GM18505 (cell line): ENCODE measurements around the gene RASA3.
A peak's percentile ranks its signal among the peaks of the same experiment; 100 is the strongest.
"Not testable (repeated sequence)": the region's sequence is repeated elsewhere in the genome, so short reads cannot be mapped to it uniquely, and the experiment has no call there.

Experiments
- ATAC-seq: cut with Tn5 transposase; IDR thresholded peaks from one replicate; pipeline ENCODE4 v1.9.1; 2021; ENCODE audit not compliant: unreplicated experiment
- POLR2A ChIP-seq: IDR thresholded peaks from 4 replicates; pipeline ENCODE4 v1.6.1; 2011; ENCODE audit warnings: borderline replicate concordance; ENCODE audit not compliant: insufficient read depth, insufficient read length; ENCODE audit errors: extremely low read depth

Gene RASA3

GRCh38 chr13:114132419-114133121, at the start of gene RASA3:
RASA3 (minus strand) TSS chr13:114132623; CDS start chr13:114132489, 134 bp downstream.
- TF ChIP-seq POLR2A = peak; percentile 72
- ATAC-seq = peak; percentile 49

- no peak for TF ChIP-seq POLR2A
These were observed 46.8 kb upstream of the RASA3 start, which contains the start of gene CFAP97D2 for GRCh38 chr13:114179087-114179658. CFAP97D2 (plus strand) TSS chr13:114179257; CDS start chr13:114179331, 74 bp downstream.

GRCh38 chr13:114177245-114178010, 45.0 kb upstream of the RASA3 start:
- no peak for TF ChIP-seq POLR2A
- ATAC-seq = no peak

More at GRCh38 chr13:114179087-114179658, 46.8 kb upstream of the RASA3 start, which contains the start of gene CFAP97D2:
- ATAC-seq = no peak

GRCh38 chr13:114176359-114176902, 44.0 kb upstream of the RASA3 start:
- ATAC-seq = not testable (repeated sequence)

GRCh38 chr13:114174529-114174961, 42.1 kb upstream of the RASA3 start:
- no peak for TF ChIP-seq POLR2A
- ATAC-seq = no peak

GRCh38 chr13:114173745-114174144, 41.3 kb upstream of the RASA3 start:
- ATAC-seq = no peak
- no peak for TF ChIP-seq POLR2A

GRCh38 chr13:114173272-114173671, 40.8 kb upstream of the RASA3 start:
- no peak for TF ChIP-seq POLR2A

GRCh38 chr13:114167885-114168284, 35.5 kb upstream of the RASA3 start:
- TF ChIP-seq POLR2A = no peak
- no peak for ATAC-seq

More at GRCh38 chr13:114173272-114173671, 40.8 kb upstream of the RASA3 start:
- ATAC-seq = no peak

- ATAC-seq = no peak
- TF ChIP-seq POLR2A = no peak
These were observed 35.0 kb upstream of the RASA3 start for GRCh38 chr13:114167426-114167825.

- no peak for TF ChIP-seq POLR2A
- ATAC-seq = no peak
These were observed 34.1 kb upstream of the RASA3 start for GRCh38 chr13:114166381-114167131.

- no peak for ATAC-seq
- TF ChIP-seq POLR2A = no peak
These were observed 32.4 kb upstream of the RASA3 start for GRCh38 chr13:114164681-114165429.

GRCh38 chr13:114164053-114164452, 31.6 kb upstream of the RASA3 start:
- ATAC-seq = no peak
- TF ChIP-seq POLR2A = no peak
